SU-DHL-6 (cell line): ENCODE measurements around the gene FADS3.

ENCODE experiments used
- CTCF ChIP-seq: fragments of 200-600 bp; sonication (generic); IDR thresholded peaks from one replicate; pipeline ENCODE4 v1.5.1; 2017; ENCODE audit warnings: antibody characterized with exemption, mild to moderate bottlenecking, low read length, moderate library complexity; ENCODE audit not compliant: insufficient read depth, poor library complexity, severe bottlenecking
- EZH2phosphoT487 ChIP-seq: fragments of 200-600 bp; sonication (generic), shearing (Covaris generic); conservative IDR thresholded peaks from 2 replicates; pipeline ENCODE4 v1.6.1; 2018; ENCODE audit warnings: mild to moderate bottlenecking, antibody characterized with exemption, low read length, moderate library complexity, mixed read lengths

GRCh38 chr11:61918251-61918937 lies 27.0 kb upstream of the FADS3 start:
- TF ChIP-seq CTCF (no peak), EZH2phosphoT487 (no peak)
